ENCODE data around the gene ZNF575.
"Not testable (repeated sequence)": the region's sequence is repeated elsewhere in the genome, so short reads cannot be mapped to it uniquely, and the experiment has no call there.

The ZNF575 gene

GRCh38 chr19:43503501-43504425 lies 29.2 kb upstream of the ZNF575 start:
- Histone ChIP-seq H3K4me1 (ENCODE audit: insufficient read depth, low read length) (peaks cover 3% of the 10 kb centered on the region; the same call in 1 of the 2 replicates), H3K9me3 (ENCODE audit: control insufficient read depth, insufficient read depth, low read length) (no peaks in the 10 kb centered on the region), H3K9ac (ENCODE audit: low read depth, low read length) (peak overlapping the region; percentile 97), H3K36me3 (ENCODE audit: insufficient read depth, low read length) (no peaks in the 10 kb centered on the region)

- peaks cover 3% of the 10 kb centered on the region; the same call in 1 of the 2 replicates for H3K4me1 ChIP-seq (ENCODE audit: insufficient read depth, low read length)
Measured at GRCh38 chr19:43504426-43505185, 28.4 kb upstream of the ZNF575 start, which contains the start of gene PHLDB3. TSS of gene PHLDB3 (minus strand) at chr19:43504746. CDS start at chr19:43504118, 628 bp downstream.

GRCh38 chr19:43505186-43505456 lies 27.9 kb upstream of the ZNF575 start:
- H3K9me3 ChIP-seq (ENCODE audit: control insufficient read depth, insufficient read depth, low read length) = no peaks in the 10 kb centered on the region
- no peaks in the 10 kb centered on the region for H3K36me3 ChIP-seq (ENCODE audit: insufficient read depth, low read length)
- H3K4me1 ChIP-seq (ENCODE audit: insufficient read depth, low read length) = peaks cover 3% of the 10 kb centered on the region; the same call in 1 of the 2 replicates
- H3K9ac ChIP-seq (ENCODE audit: low read depth, low read length) = peak overlapping the region; percentile 97

More at GRCh38 chr19:43504426-43505185, 28.4 kb upstream of the ZNF575 start, which contains the start of gene PHLDB3:
- Histone ChIP-seq H3K9me3 (ENCODE audit: control insufficient read depth, insufficient read depth, low read length) (no peaks in the 10 kb centered on the region), H3K9ac (ENCODE audit: low read depth, low read length) (peak within 1 kb of the TSS; percentile 97), H3K36me3 (ENCODE audit: insufficient read depth, low read length) (no peaks in the 10 kb centered on the region)

GRCh38 chr19:43505941-43506340 lies 27.0 kb upstream of the ZNF575 start:
- no peaks in the 10 kb centered on the region for H3K36me3 ChIP-seq (ENCODE audit: insufficient read depth, low read length)
- peaks cover 3% of the 10 kb centered on the region; the same call in 1 of the 2 replicates for H3K4me1 ChIP-seq (ENCODE audit: insufficient read depth, low read length)
- H3K9me3 ChIP-seq (ENCODE audit: control insufficient read depth, insufficient read depth, low read length) = no peaks in the 10 kb centered on the region
- no peak overlapping the region for H3K9ac ChIP-seq (ENCODE audit: low read depth, low read length)

GRCh38 chr19:43506629-43507028 lies 26.4 kb upstream of the ZNF575 start:
- Histone ChIP-seq H3K4me1 (ENCODE audit: insufficient read depth, low read length) (peaks cover 3% of the 10 kb centered on the region; the same call in 1 of the 2 replicates), H3K9ac (ENCODE audit: low read depth, low read length) (no peak overlapping the region), H3K36me3 (ENCODE audit: insufficient read depth, low read length) (no peaks in the 10 kb centered on the region), H3K9me3 (ENCODE audit: control insufficient read depth, insufficient read depth, low read length) (no peaks in the 10 kb centered on the region)

- Histone ChIP-seq H3K9ac (ENCODE audit: low read depth, low read length) (no peak overlapping the region), H3K9me3 (ENCODE audit: control insufficient read depth, insufficient read depth, low read length) (no peaks in the 10 kb centered on the region), H3K36me3 (ENCODE audit: insufficient read depth, low read length) (no peaks in the 10 kb centered on the region), H3K4me1 (ENCODE audit: insufficient read depth, low read length) (no peaks in the 10 kb centered on the region; the same call in 1 of the 2 replicates)
Measured at GRCh38 chr19:43507880-43508279, 25.1 kb upstream of the ZNF575 start.

GRCh38 chr19:43510713-43511112 lies 22.3 kb upstream of the ZNF575 start:
- no peaks in the 10 kb centered on the region for H3K36me3 ChIP-seq (ENCODE audit: insufficient read depth, low read length)
- no peak overlapping the region for H3K9ac ChIP-seq (ENCODE audit: low read depth, low read length)
- no peaks in the 10 kb centered on the region for H3K9me3 ChIP-seq (ENCODE audit: control insufficient read depth, insufficient read depth, low read length)
- H3K4me1 ChIP-seq (ENCODE audit: insufficient read depth, low read length) = no peaks in the 10 kb centered on the region

GRCh38 chr19:43511324-43511723 lies 21.7 kb upstream of the ZNF575 start:
- H3K4me1 ChIP-seq (ENCODE audit: insufficient read depth, low read length) = no peaks in the 10 kb centered on the region
- H3K9me3 ChIP-seq (ENCODE audit: control insufficient read depth, insufficient read depth, low read length) = no peaks in the 10 kb centered on the region
- H3K36me3 ChIP-seq (ENCODE audit: insufficient read depth, low read length) = no peaks in the 10 kb centered on the region
- no peak overlapping the region for H3K9ac ChIP-seq (ENCODE audit: low read depth, low read length)

- H3K9me3 ChIP-seq (ENCODE audit: control insufficient read depth, insufficient read depth, low read length); H3K36me3 ChIP-seq (ENCODE audit: insufficient read depth, low read length); H3K9ac ChIP-seq (ENCODE audit: low read depth, low read length); H3K4me1 ChIP-seq (ENCODE audit: insufficient read depth, low read length): not testable (repeated sequence)
Measured at GRCh38 chr19:43512399-43512798, 20.6 kb upstream of the ZNF575 start.

GRCh38 chr19:43518051-43518450 lies 14.9 kb upstream of the ZNF575 start:
- Histone ChIP-seq H3K4me1 (ENCODE audit: insufficient read depth, low read length) (no peaks in the 10 kb centered on the region; the same call in 1 of the 2 replicates), H3K9ac (ENCODE audit: low read depth, low read length) (no peak overlapping the region), H3K9me3 (ENCODE audit: control insufficient read depth, insufficient read depth, low read length) (no peaks in the 10 kb centered on the region), H3K36me3 (ENCODE audit: insufficient read depth, low read length) (no peaks in the 10 kb centered on the region)

- H3K9ac ChIP-seq (ENCODE audit: low read depth, low read length) = no peak overlapping the region
- no peaks in the 10 kb centered on the region for H3K36me3 ChIP-seq (ENCODE audit: insufficient read depth, low read length)
- H3K4me1 ChIP-seq (ENCODE audit: insufficient read depth, low read length) = no peaks in the 10 kb centered on the region; the same call in 1 of the 2 replicates
- H3K9me3 ChIP-seq (ENCODE audit: control insufficient read depth, insufficient read depth, low read length) = no peaks in the 10 kb centered on the region
Measured at GRCh38 chr19:43519436-43520088, 13.4 kb upstream of the ZNF575 start.

- no peak overlapping the region for H3K9ac ChIP-seq (ENCODE audit: low read depth, low read length)
- no peaks in the 10 kb centered on the region; the same call in 1 of the 2 replicates for H3K9me3 ChIP-seq (ENCODE audit: control insufficient read depth, insufficient read depth, low read length)
- no peaks in the 10 kb centered on the region for H3K36me3 ChIP-seq (ENCODE audit: insufficient read depth, low read length)
- peaks cover 7% of the 10 kb centered on the region for H3K4me1 ChIP-seq (ENCODE audit: insufficient read depth, low read length)
Measured at GRCh38 chr19:43522929-43523328, 10.1 kb upstream of the ZNF575 start.

- not testable (repeated sequence) for H3K36me3 ChIP-seq (ENCODE audit: insufficient read depth, low read length); H3K9me3 ChIP-seq (ENCODE audit: control insufficient read depth, insufficient read depth, low read length); H3K9ac ChIP-seq (ENCODE audit: low read depth, low read length); H3K4me1 ChIP-seq (ENCODE audit: insufficient read depth, low read length)
Measured at GRCh38 chr19:43523696-43524095, 9.3 kb upstream of the ZNF575 start.

All from ES-I3 (cell line).